Activated CD8-positive, alpha-beta memory T cell treated with anti-CD3 and anti-CD28 coated beads, Interleukin-2, amount 50 U/mL, for 24 hours (primary cell): ENCODE data around the gene MMP13.
"Not testable (repeated sequence)": the region's sequence is repeated elsewhere in the genome, so short reads cannot be mapped to it uniquely, and the experiment has no call there.

Source experiments
- DNase-seq: peaks from one replicate; pipeline ENCODE4 v3.0.0-alpha.2; 2020; ENCODE audit errors: extremely low read depth

The MMP13 gene

GRCh38 chr11:102935514-102935913 lies 20.0 kb downstream of the MMP13 start:
- DNase-seq: no peak

GRCh38 chr11:102934735-102935134 lies 20.8 kb downstream of the MMP13 start:
- no peak for DNase-seq

GRCh38 chr11:102933627-102934026 lies 21.9 kb downstream of the MMP13 start:
- DNase-seq: no peak

- DNase-seq: no peak
Measured at GRCh38 chr11:102932678-102933077, 22.9 kb downstream of the MMP13 start.

- DNase-seq: no peak
Measured at GRCh38 chr11:102930451-102930850, 25.1 kb downstream of the MMP13 start.

- DNase-seq: no peak
Measured at GRCh38 chr11:102929972-102930371, 25.6 kb downstream of the MMP13 start.

- no peak for DNase-seq
Measured at GRCh38 chr11:102929166-102929565, 26.4 kb downstream of the MMP13 start.

- no peak for DNase-seq
Measured at GRCh38 chr11:102928247-102928646, 27.3 kb downstream of the MMP13 start.

- no peak for DNase-seq
Measured at GRCh38 chr11:102927624-102927990, 27.9 kb downstream of the MMP13 start.

- no peak for DNase-seq
Measured at GRCh38 chr11:102926961-102927623, 28.4 kb downstream of the MMP13 start.

GRCh38 chr11:102926517-102926916 lies 29.0 kb downstream of the MMP13 start:
- no peak for DNase-seq

- no peak for DNase-seq
Measured at GRCh38 chr11:102925988-102926387, 29.5 kb downstream of the MMP13 start.

GRCh38 chr11:102924851-102925380 lies 30.6 kb downstream of the MMP13 start:
- DNase-seq: no peak

GRCh38 chr11:102921587-102922220 lies 33.8 kb downstream of the MMP13 start:
- no peak for DNase-seq

GRCh38 chr11:102920118-102920684 lies 35.3 kb downstream of the MMP13 start:
- DNase-seq: no peak

GRCh38 chr11:102915044-102915375 lies 40.5 kb downstream of the MMP13 start:
- no peak for DNase-seq

- DNase-seq: no peak
Measured at GRCh38 chr11:102914238-102915043, 41.1 kb downstream of the MMP13 start.

GRCh38 chr11:102912482-102912830 lies 43.1 kb downstream of the MMP13 start:
- DNase-seq: no peak

- no peak for DNase-seq
Measured at GRCh38 chr11:102911758-102912481, 43.6 kb downstream of the MMP13 start.

- not testable (repeated sequence) for DNase-seq
Measured at GRCh38 chr11:102905848-102906247, 49.7 kb downstream of the MMP13 start.

GRCh38 chr11:102903895-102904294 lies 51.6 kb downstream of the MMP13 start:
- DNase-seq: not testable (repeated sequence)

GRCh38 chr11:102900346-102900745 lies 55.2 kb downstream of the MMP13 start:
- no peak for DNase-seq
